ENCODE results near the gene ATF4.

ATF4 gene

DNA sequence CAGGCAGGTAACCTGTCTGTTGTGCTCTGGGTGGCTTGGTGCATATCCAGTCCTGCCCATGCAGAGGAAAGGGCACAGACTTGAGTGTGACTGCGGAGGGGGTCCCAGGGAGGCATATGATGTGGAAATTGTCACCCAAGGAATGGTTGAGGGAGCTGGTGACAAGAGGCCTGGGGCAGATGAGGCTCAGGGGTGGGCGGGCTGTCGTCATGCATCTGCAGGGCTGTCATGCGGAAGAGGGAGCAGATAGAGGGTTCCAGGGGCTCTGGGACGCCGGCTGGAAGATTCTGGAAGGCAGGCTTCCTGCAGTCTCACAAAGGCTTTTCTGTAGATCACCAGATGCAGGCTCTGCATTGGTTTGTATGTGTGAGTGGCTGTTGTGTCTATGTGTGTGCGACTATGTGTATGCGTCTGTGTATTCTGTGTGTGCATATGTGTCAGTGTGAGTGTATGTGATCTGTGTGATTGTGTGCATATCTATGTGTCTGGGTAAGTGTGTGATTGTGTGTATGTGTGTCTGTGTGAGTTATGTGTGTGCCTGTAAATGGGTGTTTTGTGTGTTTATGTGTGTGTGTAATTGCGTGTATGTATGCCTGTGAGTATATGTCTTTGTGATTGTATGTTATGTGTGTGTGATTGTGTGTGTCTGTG, 42.6 kb downstream of the ATF4 start:
- TF ChIP-seq, protein P1, sequence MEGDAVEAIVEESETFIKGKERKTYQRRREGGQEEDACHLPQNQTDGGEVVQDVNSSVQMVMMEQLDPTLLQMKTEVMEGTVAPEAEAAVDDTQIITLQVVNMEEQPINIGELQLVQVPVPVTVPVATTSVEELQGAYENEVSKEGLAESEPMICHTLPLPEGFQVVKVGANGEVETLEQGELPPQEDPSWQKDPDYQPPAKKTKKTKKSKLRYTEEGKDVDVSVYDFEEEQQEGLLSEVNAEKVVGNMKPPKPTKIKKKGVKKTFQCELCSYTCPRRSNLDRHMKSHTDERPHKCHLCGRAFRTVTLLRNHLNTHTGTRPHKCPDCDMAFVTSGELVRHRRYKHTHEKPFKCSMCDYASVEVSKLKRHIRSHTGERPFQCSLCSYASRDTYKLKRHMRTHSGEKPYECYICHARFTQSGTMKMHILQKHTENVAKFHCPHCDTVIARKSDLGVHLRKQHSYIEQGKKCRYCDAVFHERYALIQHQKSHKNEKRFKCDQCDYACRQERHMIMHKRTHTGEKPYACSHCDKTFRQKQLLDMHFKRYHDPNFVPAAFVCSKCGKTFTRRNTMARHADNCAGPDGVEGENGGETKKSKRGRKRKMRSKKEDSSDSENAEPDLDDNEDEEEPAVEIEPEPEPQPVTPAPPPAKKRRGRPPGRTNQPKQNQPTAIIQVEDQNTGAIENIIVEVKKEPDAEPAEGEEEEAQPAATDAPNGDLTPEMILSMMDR (IDR thresholded peaks at IDR 0.05; ENCODE audit: insufficient read depth, missing control alignments), result no peak
- DNase-seq (ENCODE audit: insufficient read length, low spot score) (no peak), FAIRE-seq (no peak)

DNA sequence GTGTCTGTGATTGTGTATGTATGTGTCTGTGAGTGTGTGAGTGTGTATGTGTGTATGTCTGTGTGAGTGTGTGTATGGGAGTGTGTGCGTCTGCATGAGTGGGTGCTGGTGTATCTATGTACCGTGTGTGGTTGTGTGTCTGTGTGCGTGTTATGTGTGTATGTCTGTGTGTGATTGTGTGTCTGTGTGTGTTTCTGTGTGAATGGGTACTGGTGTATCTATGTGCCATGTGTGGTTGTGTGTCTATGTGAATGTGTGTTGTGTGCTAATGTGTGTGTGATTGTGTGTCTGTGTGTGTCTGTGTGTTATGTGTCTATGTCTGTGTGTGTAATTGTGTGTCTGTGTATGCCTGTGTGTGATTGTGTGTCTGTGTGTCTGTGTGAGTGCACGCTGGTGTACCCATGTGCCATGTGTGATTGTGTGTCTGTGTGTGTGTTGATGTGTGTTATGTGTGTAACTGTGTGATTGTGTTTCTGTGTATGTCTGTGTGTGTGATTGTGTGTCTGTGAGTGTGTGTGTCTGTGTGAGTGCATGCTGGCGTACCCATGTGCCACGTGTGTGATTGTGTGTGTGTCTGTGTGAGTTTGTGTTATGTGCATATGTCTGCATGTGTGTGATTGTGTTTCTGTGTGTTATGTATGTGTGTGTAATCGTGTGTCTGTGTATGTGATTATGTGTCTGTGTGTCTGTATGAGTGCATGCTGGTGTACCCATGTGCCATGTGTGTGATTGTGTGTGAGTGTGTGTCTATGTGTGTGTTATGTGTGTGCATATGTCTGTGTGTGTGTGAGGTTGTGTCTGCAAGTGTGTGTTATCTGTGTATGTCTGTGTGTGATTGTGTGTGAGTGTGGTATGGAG, 43.4 kb downstream of the ATF4 start:
- DNase-seq (ENCODE audit: insufficient read length, low spot score) (no peak), FAIRE-seq (no peak)
- TF ChIP-seq, protein P1 (IDR thresholded peaks at IDR 0.05; ENCODE audit: insufficient read depth, missing control alignments), result no peak

DNA sequence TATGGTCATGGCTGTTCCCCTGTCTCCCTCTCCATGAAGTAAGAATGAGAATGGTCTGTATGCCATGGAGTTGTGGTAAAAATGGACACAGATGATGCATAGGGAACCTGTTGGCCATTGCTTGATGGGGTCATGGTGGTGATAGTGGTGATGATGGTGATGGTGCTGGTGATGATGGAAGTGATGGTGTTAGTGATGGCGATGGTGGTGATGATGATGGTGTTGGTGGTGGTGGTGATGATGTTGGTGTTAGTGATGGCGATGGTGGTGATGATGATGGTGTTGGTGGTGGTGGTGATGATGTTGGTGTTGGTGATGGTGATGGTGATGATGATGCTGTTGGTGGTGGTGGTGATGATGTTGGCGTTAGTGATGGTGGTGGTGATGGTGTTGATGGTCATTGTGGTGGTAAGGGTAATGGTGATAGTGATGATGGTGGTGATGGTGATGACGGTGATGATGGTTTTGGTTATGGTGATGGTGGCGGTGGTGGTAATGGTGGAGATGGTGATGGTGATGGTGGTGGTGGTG, 45.1 kb downstream of the ATF4 start:
- TF ChIP-seq, protein P1 (IDR thresholded peaks at IDR 0.05; ENCODE audit: insufficient read depth, missing control alignments), result no peak
- DNase-seq (ENCODE audit: insufficient read length, low spot score) (no peak), FAIRE-seq (no peak)

DNA sequence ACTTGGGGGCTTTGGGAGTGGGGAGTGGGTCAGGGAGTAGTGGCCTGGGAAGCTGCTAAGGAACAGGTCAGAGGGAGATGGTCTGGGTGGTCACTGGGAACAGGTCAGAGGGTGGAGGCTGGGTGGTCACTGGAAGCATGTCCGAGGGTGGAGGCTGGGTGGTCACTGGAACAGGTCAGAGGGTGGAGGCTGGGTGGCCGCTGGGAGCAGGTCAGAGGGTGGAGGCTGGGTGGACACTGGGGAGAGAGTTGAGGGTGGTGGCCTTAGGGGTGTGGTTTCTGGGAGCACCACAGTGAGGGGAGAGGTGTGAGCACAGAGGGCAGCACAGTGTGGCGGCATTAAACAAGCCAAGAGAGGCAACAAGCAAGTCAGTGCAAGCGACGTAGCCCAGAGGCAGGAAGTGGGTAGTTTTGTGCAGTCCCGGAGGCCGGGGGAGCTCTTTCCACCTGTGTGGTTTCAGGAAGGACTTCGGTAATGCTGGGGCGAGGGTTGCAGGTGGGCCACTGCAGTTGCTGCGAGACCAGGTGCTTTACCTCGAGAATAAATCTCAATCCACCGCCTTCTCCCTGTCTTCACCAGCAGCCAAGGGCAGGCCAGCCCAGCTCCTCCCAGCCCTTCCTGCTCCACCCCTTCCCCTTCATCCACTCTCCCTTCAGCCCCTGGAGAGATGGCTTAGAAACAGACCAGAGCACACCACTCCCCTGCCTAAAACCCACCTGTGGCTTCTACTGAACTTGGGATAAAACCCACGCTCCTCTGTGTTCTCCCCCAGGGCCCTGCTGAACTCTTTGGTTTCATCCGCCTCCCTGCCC, 47.0 kb downstream of the ATF4 start:
- TF ChIP-seq, protein P1 (IDR thresholded peaks at IDR 0.05; ENCODE audit: insufficient read depth, missing control alignments), result no peak
- FAIRE-seq, result no peak
- DNase-seq (ENCODE audit: insufficient read length, low spot score), result no peak

DNA sequence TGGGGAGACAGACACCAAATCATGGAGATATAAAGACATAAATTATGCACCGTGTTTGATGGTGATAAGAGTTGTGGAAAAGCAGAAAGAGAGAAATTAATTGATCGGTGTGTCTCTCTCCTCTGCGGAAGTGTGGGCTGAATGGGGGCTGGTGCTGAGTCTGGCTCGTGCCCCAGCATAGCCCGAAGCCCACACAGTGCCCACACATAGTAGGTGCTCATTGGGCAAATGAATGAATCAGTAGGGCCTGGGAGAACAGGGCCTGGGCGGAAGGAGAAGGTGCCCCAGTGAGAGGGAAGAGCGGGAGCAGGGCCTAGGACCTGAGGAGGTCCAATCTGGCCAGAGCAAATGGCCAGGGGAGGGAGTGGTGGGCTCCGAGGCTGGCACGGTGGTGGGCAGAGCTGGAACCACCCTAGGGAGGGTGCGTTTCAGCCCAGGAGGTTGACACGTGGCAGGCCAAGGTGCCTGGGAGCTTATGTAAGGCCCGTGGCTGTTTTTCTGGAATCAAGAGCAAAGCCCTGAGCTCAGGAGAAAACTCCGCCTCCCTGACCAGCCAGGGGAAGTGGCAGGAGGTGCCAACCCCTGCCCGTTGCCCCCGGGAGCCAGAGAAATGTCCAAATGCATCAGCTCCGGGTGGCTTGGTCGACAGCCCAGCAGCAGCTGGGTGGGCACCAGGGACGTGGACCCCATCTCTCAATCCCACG, 48.1 kb downstream of the ATF4 start:
- FAIRE-seq, result no peak
- TF ChIP-seq, protein P1 (IDR thresholded peaks at IDR 0.05; ENCODE audit: insufficient read depth, missing control alignments), result no peak
- no peak for DNase-seq (ENCODE audit: insufficient read length, low spot score)

DNA sequence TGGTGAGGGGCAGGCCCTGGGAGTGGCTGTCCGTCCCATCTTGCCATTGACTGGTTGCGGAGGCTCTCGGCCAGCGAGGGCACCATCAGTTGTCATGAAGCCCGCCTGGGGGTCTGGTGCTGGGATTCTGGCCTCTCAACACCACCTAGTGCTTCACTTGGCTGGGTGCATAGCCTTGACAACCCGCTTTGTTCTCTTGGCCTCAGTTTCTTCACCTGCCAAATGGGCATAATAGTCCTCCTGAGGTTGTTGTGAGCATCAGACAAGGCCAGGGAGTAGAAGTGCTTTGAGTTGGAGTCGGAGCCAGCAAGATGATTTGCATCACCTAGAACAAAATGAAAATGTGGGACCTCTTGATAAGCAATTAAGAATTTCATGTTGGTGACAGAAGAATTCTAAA, 48.7 kb downstream of the ATF4 start:
- TF ChIP-seq, protein P1 (IDR thresholded peaks at IDR 0.05; ENCODE audit: insufficient read depth, missing control alignments), result no peak
- no peak for FAIRE-seq
- no peak for DNase-seq (ENCODE audit: insufficient read length, low spot score)
